Stimulated activated CD4-positive, alpha-beta T cell treated with anti-CD3 and anti-CD28 coated beads, Interleukin-4, amount 100 ng/mL, for 4 hours (primary cell): ENCODE measurements around the gene SSRP1.
"Not testable (repeated sequence)": the region's sequence is repeated elsewhere in the genome, so short reads cannot be mapped to it uniquely, and the experiment has no call there.

Source experiments
- DNase-seq, 2 experiments: peaks; one replicate each; pipeline ENCODE4 v3.0.0-alpha.2; 2020

Gene SSRP1, protein sequence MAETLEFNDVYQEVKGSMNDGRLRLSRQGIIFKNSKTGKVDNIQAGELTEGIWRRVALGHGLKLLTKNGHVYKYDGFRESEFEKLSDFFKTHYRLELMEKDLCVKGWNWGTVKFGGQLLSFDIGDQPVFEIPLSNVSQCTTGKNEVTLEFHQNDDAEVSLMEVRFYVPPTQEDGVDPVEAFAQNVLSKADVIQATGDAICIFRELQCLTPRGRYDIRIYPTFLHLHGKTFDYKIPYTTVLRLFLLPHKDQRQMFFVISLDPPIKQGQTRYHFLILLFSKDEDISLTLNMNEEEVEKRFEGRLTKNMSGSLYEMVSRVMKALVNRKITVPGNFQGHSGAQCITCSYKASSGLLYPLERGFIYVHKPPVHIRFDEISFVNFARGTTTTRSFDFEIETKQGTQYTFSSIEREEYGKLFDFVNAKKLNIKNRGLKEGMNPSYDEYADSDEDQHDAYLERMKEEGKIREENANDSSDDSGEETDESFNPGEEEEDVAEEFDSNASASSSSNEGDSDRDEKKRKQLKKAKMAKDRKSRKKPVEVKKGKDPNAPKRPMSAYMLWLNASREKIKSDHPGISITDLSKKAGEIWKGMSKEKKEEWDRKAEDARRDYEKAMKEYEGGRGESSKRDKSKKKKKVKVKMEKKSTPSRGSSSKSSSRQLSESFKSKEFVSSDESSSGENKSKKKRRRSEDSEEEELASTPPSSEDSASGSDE

DNA sequence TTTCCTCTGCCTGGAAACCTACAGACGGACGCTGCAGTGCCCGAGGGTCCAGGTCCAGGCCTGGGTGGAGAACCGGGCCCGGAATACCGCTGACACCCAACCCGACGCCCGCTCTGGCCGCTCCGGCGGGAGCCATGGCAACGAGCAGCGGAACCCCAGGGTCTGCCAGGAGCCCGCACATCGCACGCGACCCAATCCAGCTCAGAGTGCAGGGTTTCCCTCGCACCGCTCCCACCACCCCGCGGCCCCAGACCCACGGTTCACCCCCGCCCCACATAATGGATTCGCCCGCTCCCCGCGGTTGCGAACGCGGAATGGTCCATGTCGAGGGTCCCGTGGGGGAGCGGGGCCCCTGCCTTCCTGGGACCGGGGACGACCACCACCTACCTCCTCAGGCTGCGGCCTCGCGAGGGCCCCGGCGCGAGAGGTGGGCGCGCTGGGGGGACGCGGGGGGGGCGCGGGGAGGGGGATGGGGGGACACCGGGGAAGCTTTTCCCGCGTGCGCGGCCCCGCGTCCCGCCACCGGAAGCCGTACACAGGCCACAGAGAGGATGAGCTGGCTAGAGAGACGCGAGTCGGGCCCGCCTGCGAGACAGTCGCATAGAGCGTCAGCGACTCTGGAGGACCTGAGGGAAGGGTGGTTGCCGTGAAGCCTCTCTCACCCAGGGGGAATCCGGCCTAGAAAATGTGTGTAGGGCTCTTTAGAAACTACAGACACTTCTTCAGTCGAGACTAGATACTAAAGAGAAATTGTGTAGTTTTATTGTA, at the start of gene SSRP1:
Gene SSRP1 (minus strand): TSS at position 550 of the 768 bp plus-strand sequence. CDS start 771 bp downstream, outside the sequence.
- DNase-seq, result peak; percentile 82 to 88

DNA sequence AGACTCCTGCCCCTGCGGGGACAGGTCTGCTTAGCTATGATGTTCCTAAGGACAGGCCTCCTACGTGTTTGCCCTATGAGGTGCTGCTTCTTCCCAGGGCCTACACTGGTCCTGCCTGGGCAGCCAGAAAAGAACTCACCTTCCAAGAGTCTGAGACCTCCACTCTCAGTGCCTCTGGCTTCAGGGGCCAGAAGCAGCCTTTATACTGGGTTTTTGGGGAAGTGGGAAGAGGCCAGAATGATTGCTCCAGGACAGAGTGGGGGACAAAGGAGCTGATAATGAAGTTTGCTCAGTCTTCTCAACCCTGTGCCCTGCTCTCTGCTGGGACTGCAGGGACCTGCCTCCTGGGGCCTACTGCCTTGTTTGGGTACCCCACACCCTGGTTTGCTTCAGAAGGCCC, 45.3 kb upstream of the SSRP1 start, which contains the start of gene PRG3:
Gene PRG3 (minus strand): TSS at position 176 of the 400 bp plus-strand sequence. CDS start 442 bp downstream, outside the sequence.
- DNase-seq, result no peak

DNA sequence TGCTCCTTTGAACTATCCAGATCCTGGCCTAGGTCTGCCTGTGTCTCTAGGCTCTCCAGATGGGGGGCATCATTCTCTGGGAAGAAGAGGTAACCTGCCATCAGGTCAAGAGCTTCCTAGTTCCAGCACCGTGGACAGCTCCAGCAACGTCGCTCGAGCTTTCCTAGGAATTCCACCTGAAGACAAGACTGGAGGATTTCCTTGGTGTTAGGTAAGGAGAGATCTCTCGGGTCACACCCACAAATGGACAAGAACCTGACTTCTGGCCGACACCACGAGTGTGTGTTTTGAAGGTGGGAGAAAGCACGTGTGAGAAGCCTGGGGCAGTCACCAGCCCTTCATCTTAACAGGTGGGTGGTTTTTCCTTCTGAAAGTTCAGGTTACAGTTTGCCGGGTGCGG, 44.0 kb upstream of the SSRP1 start:
- DNase-seq, result no peak

DNA sequence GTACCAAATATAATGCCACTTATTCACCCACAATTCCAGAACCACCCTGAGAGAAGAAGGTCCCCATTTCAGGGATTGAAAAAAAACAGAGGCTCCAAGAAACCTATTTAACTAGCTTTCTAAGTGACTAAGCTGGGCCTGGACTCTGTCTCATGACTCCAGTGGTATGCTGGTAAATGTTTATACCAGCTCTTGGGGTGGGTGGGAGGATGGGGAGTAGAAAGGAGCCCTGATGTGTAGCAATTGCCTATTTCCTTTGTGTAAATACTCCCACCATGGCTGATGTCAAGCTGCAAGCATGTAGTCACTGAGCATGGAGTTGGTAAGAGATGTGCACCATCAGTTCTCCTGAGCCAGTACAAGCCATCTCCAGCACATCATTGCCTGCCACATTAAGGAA, 42.5 kb upstream of the SSRP1 start:
- DNase-seq, result no peak

DNA sequence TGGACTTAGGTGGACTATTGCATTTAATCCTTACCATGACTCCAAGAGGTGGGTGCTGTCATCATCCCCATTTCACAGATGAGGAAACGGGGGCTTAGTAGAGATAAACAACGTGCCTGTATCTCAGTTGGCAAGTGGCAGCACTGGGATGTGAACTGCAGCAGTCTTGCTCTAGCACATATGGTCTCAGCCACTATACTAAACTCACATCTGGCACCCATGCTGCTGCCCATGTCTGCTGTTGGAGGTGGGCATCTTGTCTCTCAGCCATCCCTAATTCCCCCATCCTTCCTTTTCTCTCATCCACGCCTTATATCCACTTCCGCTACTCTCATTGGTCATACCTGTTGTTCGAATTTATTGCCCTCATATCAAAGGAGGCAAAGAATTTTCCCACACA, 41.4 kb upstream of the SSRP1 start:
- DNase-seq, result no peak

DNA sequence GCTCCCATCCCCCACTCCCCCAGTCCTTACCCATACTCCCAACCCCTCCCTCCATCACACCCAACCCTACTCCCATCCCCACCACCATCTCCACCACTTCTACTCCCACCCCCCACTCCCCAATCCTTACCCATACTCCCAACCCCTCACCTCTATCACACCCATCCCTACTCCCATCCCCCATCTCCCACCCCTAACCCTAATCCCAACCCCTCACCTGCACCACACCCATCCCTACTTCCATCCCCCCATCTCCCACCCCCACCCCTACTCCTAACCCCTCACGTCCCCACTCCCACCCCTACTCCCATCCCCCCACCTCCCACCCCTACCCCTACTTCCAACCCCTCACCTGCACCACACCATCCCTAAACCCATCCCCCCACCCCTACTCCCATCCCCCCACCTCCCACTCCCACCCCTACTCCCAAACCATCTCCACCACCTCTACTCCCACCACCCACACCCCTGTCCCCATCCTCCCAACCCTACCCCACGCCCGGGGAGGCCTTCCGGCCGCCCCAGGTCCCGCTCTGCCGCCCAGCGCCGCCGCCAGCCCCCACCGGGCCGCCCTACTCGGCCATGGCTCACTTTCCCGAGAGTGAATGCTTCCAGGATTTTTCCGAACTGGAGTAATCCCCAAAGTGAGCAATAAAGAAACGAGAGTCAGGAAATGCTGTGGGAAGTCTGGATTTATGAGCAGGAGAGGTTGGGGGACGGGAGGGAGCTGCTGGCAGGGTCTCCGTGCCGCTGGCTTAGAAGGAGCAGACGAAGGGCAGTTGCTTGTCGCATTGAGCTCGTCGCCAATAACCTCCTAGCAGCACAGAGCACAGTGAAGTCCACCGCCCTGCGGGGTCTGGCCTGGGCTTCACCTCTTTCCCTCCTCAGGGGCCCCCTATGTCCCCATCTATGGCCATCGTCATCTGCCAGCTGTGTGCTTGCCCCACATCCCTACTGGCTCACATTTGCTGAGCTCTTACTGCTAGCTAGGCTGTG, 40.7 kb upstream of the SSRP1 start:
- DNase-seq, result no peak

GRCh38 chr11:57375490-57375889, 39.8 kb upstream of the SSRP1 start:
- no peak for DNase-seq

- no peak for DNase-seq
Observed at GRCh38 chr11:57374966-57375365, 39.3 kb upstream of the SSRP1 start.

GRCh38 chr11:57373146-57373545, 37.5 kb upstream of the SSRP1 start:
- no peak for DNase-seq

DNA sequence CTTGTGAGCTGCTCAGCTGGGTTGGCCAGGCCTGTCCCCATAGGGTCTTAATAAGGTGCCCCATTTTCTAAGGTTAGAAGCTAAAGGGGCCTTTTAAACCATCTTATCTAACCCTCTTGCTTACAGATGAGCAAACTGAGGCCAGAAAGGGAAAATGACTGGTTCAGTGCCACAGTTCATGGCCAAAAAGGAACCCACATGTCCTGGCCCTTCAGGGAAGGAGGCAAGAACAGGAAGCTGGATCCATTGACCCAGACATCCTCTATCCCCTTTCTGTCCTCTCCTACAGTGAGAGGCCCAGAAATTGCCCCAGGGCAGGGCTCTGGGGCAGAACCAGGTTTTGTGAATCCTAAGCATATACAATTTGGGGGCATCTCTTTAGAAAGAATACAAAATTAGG, 35.2 kb upstream of the SSRP1 start:
- DNase-seq, result no peak

- no peak for DNase-seq
Observed at GRCh38 chr11:57370251-57370650, 34.6 kb upstream of the SSRP1 start.

DNA sequence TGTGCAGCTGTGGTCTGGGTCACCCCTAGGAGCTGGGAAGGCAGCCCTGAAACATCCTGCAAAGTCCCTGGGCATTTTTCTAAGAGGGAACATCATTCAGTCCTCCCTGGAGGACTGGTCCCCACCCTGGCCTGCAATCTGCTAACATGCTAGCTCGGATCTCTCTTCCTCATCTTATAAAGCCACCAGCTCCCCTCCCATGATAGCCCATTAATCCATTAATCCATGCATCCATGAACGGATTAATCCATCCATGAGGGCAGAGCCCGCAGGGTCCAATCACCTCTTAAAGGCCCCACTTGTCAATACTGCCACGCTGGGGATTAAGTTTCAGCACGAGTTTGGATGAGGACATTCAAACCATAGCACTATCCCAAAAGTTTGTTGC, 33.1 kb upstream of the SSRP1 start:
- DNase-seq, result no peak

- no peak for DNase-seq
Observed at GRCh38 chr11:57368106-57368844, 32.6 kb upstream of the SSRP1 start.

DNA sequence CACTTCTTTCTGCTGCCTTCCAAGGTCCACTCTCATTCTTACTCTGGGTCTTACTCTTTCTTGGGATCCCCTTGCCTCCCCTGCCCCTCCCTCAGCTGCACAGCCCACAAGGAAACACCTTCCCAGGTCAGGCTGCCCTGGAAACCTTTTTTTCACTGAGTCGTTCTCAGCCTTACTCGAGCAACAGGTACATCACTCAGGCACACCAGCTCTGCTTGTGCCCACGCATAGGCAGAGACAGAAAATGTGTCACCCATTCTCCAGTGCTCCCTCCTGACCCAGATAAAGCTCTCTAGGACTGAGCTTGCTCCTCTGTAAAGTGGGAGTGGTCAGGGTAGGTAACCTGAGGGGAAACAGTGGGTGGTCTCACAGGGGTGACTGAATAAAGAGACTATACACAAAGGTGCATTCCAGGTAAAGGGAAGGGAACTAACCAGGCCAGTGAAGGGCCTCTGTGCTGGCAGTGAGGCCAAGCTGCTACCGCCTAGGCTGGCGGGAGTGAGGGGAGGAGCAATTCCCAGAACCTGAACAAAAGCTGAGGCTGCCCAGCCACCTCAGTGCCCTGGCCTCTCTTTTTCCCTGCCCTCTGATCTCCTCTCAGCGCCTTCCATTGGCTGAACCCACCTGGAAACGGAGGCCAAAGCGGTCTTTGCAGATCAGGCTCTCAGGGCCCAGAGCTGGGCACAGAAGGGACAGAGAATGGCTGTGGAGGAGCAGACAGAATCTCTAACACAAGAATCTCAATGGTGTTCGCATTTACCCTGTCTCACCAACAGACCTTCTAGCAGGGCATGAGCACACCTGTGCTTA, 29.4 kb upstream of the SSRP1 start:
- DNase-seq, result no peak

GRCh38 chr11:57363131-57364080, 27.7 kb upstream of the SSRP1 start:
- no peak for DNase-seq

DNA sequence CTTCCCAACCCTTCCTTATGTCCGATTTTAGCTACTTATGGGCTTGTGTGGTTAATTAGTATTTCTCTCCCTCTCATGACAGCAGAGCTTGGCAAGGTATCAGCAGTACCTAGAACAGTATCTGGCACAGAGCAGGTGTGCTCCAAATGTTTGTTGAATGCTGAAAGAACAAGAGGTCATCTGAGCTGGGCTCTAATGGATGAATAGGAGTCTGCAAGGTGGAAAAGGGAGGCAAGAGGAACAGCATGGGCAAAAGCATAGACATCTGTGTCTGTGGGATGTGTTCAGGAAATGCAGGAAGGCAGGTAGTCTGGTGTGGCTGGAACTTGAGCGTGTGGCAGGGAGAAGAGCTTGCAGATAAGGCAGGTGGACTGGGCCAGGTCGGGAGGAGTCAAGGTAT, 26.2 kb upstream of the SSRP1 start:
- no peak for DNase-seq

DNA sequence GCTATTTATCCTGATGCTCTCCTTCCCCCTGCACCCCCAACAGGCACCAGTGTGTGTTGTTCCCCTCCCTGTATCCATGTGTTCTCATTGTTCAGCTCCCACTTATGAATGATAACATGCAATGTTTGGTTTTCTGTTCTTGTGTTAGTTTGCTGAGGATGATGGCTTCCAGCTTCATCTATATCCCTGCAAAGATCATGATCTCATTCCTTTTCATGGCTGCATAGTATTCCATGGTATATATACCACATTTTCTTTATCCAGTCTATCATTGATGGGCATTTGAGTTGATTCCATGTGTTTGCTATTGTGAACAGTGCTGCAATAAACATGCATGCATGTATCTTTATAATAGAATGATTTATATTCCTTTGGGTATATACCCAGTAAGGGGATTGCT, 25.7 kb upstream of the SSRP1 start:
- DNase-seq, result not testable (repeated sequence)

GRCh38 chr11:57360991-57361390, 25.3 kb upstream of the SSRP1 start:
- DNase-seq, result no peak
